Measurements from ENCODE around the gene CDC42BPG.

- TF ChIP-seq GATA2 (IDR thresholded peaks at IDR 0.05; ENCODE audit: low read depth, low read length) (no peak), GATA3 (IDR thresholded peaks at IDR 0.05; ENCODE audit: low read depth, low read length) (no peak)
Measured at GRCh38 chr11:64867748-64868462, 23.5 kb upstream of the CDC42BPG start.

Measured in SH-SY5Y (cell line).